Mesodermal cell (in vitro differentiated cells): ENCODE measurements around the gene CCDC27.
"Not testable (repeated sequence)": the region's sequence is repeated elsewhere in the genome, so short reads cannot be mapped to it uniquely, and the experiment has no call there.

Source experiments
- H3K27ac ChIP-seq: 2 replicates; pipeline ENCODE4 v1.7.0; 2013; ENCODE audit warnings: mild to moderate bottlenecking, low read depth, low read length, moderate library complexity; ENCODE audit not compliant: severe bottlenecking
- H3K36me3 ChIP-seq: 2 replicates; pipeline ENCODE4 v1.7.1; 2013; ENCODE audit warnings: mild to moderate bottlenecking, low read length, moderate library complexity; ENCODE audit not compliant: control insufficient read depth, insufficient read depth
- H3K4me1 ChIP-seq: one replicate; pipeline ENCODE4 v1.7.1; 2013; ENCODE audit warnings: mild to moderate bottlenecking, low read length; ENCODE audit not compliant: insufficient read depth, control insufficient read depth, poor library complexity, severe bottlenecking
- H3K4me3 ChIP-seq: 2 replicates; pipeline ENCODE4 v1.7.0; 2013; ENCODE audit warnings: low read length, control low read depth, mild to moderate bottlenecking; ENCODE audit not compliant: insufficient read depth, poor library complexity, severe bottlenecking; ENCODE audit errors: extremely low read depth
- H3K9me3 ChIP-seq: 2 replicates; pipeline ENCODE4 v1.7.1; 2013; ENCODE audit warnings: mild to moderate bottlenecking, low read length, moderate library complexity; ENCODE audit not compliant: control insufficient read depth
- WGBS, 2 experiments: methylation state at CpG; one replicate each; pipeline ENCODE4 v1.1.5; 2013; ENCODE audit warnings: missing lambda C conversion rate in 2 of 2; ENCODE audit not compliant: insufficient coverage in 2 of 2; 5-methylcytosine and 5-hydroxymethylcytosine counted together

Gene CCDC27

DNA sequence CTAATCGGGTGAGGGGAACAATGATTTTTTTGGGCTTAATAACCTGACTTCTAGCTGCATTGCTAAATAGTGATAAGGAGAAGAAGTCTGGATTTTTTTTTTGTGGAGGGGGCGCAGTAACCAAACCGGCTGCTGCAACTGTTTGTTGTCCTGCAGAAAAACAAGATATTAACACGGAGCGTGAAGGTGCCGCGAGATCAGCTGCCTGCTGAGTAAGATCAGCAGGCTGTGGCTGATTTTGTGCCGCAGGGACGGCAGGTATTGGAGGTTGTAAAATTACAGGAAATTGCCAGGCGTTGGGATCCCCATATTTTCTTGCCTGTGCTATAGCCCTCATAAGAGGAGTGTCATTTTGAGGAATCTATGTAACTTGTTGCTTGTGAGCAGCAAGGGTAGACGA, 52.8 kb downstream of the CCDC27 start:
- no peaks in the 10 kb centered on the region for H3K4me1 ChIP-seq
- H3K36me3 ChIP-seq, result no peaks in the 10 kb centered on the region
- no peak overlapping the region for H3K4me3 ChIP-seq
- no peak overlapping the region for H3K27ac ChIP-seq
- WGBS, 2 experiments, result 89 to 95% methylated on average over 11 of the region's 11 CpGs
- H3K9me3 ChIP-seq, result peaks cover 14% of the 10 kb centered on the region

DNA sequence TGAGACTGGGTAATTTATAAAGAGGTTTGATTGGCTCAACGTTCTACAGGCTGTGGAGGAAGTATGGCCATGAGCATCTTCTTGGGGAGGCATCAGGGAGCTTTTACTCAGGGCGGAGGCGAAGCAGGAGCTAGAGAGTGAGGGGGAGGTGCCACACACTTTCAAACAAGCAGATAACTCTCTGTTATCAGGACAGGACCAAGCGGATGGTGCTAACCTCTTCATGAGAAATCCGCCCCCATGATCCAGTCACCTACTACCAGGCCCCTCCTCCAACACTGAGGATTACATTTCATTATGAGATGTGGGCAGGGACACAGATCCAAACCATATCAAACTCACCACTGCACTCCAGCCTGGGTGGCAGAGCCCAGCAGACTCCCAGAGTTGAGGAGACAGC, 55.5 kb downstream of the CCDC27 start:
- 83% methylated on average over 3 of the region's 5 CpGs for WGBS, 2 experiments

DNA sequence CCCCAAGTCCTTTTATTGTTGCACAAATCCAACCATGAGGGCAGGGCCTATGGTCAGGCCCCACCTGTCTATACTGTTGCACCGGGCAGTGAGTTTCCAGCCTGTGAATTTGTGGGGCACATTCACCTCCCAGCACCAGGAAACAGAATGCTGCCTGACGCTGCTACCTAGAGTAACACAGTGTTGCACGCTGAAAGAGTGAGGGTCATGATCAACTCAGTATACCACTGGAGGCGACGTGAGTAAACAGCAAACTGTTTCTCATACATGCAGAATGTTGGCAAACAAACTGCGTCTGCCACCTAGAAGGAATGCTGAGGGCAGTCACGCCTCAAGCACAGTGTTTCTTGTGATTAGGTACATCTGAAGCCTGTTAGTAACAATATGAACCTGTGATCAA, 57.4 kb downstream of the CCDC27 start:
- Histone ChIP-seq H3K27ac (no peak overlapping the region), H3K4me3 (no peak overlapping the region), H3K4me1 (no peaks in the 10 kb centered on the region), H3K9me3 (peaks cover 14% of the 10 kb centered on the region), H3K36me3 (peaks cover 9% of the 10 kb centered on the region)
- 77 to 81% methylated on average over 6 to 7 of the region's 7 CpGs for WGBS, 2 experiments

More for the DNA sequence above, 55.5 kb downstream of the CCDC27 start:
- no peaks in the 10 kb centered on the region for H3K36me3 ChIP-seq
- H3K4me1 ChIP-seq, result no peaks in the 10 kb centered on the region
- H3K27ac ChIP-seq, result no peak overlapping the region
- H3K4me3 ChIP-seq, result no peak overlapping the region
- H3K9me3 ChIP-seq, result peaks cover 14% of the 10 kb centered on the region

DNA sequence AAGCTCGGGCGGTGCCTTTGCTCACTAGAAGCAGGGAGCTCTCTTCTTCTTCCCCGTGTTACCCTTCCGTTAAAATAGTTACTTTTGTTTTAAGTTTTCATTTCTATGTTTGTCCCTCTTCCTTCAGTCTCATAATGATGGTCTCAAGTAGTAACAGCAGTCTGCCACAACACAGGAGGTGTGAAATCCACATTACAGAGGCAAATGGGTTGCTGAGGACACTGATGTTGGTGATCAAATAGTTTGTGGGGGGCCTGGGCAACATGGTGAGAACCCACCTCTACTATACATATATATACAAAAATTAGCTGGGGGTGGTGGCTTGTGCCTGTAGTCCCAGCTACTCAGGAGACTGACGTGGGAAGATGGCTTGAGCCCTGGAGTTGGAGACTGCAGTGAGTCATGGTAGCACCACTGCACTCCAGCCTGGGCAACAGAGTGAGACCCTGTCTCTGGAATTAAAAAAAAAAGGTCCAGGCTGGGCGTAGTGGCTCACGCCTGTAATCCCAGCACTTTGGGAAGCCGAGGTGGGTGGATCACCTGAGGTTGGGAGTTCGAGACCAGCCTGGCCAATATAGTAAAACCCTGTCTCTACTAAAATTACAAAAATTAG, 58.0 kb downstream of the CCDC27 start:
- not testable (repeated sequence) for H3K4me1 ChIP-seq, H3K4me3 ChIP-seq, H3K27ac ChIP-seq
- 85 to 88% methylated on average over 5 to 7 of the region's 9 CpGs for WGBS, 2 experiments
- Histone ChIP-seq H3K36me3 (peaks cover 14% of the 10 kb centered on the region), H3K9me3 (peaks cover 14% of the 10 kb centered on the region)

DNA sequence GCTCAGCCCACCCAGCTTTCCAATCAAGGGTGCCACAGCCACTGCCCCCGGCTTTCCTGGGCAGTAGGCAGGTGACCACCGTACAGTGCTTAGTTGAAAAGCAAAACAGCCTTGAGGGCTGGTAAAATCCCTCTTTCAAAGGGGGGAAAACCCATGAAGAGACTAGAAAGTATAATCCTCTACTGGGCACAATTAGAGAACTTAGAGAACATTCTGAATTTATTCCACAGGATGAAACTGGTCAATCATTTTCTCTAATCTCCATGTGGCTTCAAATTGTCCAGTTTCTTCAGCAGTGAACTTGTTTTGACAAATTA, 59.3 kb downstream of the CCDC27 start:
- peaks cover 9% of the 10 kb centered on the region for H3K9me3 ChIP-seq
- no peaks in the 10 kb centered on the region for H3K4me1 ChIP-seq
- WGBS, 2 experiments, result 60 to 64% methylated on average over 1 to 2 of the region's 2 CpGs
- H3K36me3 ChIP-seq, result peaks cover 15% of the 10 kb centered on the region
- H3K4me3 ChIP-seq, result no peak overlapping the region
- no peak overlapping the region for H3K27ac ChIP-seq

DNA sequence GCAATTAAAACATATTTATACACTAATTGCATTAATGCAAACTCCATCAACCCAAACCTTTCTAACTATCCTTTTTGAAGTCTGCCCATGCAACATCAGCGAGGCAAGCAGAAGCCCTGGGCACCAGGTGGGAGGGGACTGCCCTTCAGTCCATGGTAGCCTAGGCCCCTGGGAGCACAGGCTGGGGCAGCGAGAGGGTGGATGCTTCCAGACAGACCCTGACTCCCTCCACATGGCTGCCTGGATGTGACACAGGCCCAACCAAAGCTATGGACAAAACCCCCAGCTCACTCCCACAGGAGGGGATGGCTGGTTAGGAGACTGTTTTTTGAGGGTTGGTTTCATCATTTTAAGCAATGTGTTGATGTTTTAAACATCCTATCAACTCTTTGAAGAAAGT, 61.8 kb downstream of the CCDC27 start:
- Histone ChIP-seq H3K27ac (no peak overlapping the region), H3K36me3 (peaks cover 18% of the 10 kb centered on the region), H3K9me3 (no peaks in the 10 kb centered on the region), H3K4me3 (no peak overlapping the region), H3K4me1 (no peaks in the 10 kb centered on the region)
- 86 to 100% methylated on average over 1 of the region's 2 CpGs for WGBS, 2 experiments

DNA sequence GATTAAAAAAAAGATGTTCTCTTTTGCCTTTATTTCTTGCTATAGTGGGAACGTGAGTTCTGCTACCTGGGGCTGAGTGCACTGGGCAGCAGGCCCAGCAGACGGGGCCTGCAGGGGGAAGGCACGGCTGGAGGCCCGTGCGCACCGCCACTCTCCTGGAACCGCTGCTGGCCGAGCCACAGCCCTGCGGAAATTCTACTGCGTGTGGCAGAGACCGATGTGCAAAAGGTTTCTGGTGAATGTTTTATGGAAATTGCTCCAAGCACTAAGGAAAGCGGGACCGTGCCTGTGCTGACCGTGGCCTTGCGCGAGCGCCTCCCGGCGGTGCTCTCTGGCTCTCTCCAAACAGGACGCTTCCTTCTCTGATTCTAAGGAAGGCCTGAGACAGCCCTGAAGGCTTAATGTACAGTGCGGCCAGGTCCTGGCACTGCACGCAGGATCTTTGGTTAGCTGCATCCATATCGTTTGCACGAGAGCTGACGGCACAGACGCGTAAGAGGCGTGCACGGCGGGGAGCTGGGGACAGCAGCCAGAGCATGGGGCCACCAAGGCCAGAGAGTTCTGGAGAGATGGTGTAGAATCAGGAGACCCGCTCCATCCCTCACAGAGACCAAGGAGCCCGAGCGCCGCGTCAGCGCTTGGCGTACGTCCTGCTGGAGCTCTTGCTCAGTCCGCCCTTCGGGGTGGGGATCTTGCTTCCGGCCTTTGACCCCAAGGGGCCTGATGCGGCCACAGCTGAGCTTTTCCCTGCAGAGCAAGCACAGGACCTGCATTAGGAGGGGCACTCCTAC, 62.7 kb downstream of the CCDC27 start:
- H3K9me3 ChIP-seq, result no peaks in the 10 kb centered on the region
- no peak overlapping the region for H3K27ac ChIP-seq
- H3K4me3 ChIP-seq, result no peak overlapping the region
- H3K4me1 ChIP-seq, result no peaks in the 10 kb centered on the region
- peaks cover 18% of the 10 kb centered on the region for H3K36me3 ChIP-seq
- 92 to 93% methylated on average over 38 to 42 of the region's 42 CpGs for WGBS, 2 experiments

DNA sequence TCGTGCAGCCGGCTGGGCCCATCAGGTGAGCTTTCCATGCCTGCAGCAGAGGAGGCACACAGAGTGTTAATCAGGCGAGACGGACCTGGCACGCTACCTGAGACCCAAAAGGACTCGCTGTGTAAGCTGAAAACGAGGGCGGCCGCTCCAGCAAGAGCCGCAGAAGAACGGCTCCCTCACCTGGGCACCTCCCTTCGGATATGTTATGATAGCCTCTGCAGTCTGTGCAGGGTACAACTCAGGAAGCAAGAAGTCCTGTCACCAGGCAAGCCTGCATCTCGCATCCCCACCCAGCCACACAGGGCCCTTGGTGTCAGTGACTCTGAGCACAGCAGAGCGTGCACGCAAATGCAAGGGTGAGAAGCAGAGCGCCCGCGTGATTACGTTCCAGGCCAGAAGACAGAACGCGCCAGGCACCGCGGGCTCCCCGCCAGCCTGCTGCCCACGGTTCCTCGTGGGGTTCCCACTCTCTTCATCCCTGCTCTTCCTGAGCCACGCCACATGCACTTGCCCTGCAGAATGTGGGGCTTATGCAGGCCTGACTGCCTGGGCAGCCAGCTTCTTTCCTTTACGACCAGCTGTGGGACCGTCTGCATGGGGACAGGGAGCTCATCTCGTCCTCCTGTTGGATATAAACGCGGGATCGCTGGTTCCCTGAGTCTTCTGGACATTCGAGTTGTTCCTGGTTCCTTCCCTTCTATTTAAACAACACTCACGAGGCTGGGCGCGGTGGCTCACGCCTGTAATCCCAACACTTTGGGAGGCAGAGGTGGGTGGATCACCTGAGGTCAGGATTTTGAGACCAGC, 64.3 kb downstream of the CCDC27 start:
- H3K27ac ChIP-seq, result no peak overlapping the region
- no peak overlapping the region for H3K4me3 ChIP-seq
- no peaks in the 10 kb centered on the region for H3K4me1 ChIP-seq
- WGBS, 2 experiments, result 92% methylated on average over 33 to 36 of the region's 38 CpGs
- peaks cover 25% of the 10 kb centered on the region for H3K36me3 ChIP-seq
- no peaks in the 10 kb centered on the region for H3K9me3 ChIP-seq

DNA sequence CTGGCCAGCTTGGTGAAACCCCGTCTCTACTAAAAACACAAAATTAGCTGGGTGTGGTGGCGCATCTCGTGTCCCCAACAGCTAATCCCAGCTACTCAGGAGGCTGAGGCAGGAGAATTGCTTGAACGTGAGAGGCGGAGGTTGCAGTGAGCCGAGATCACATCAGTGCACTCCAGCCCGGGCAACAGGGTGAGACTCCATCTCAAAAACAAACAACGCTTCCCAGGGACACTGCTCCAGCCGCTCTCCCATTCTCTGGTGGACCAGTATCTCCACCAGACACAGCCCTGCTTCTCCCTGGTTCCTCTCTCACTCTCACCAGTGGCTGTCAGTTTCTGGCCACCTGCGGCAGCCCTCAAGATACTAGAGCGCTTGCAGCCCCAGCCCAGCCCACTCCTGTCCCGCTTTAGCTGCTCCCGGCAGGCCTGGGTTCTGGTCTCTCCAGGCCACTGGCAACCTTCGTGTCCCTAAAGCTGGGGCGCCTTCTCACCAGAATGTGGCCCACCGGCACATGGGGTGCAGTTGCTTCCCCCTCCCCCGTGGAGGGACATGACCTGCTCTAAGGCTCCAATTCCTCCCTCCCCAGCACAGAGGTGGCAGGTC, 65.0 kb downstream of the CCDC27 start:
- no peaks in the 10 kb centered on the region for H3K9me3 ChIP-seq
- WGBS, 2 experiments, result 92 to 93% methylated on average over 15 to 17 of the region's 17 CpGs
- H3K4me3 ChIP-seq, result no peak overlapping the region
- H3K36me3 ChIP-seq, result peaks cover 31% of the 10 kb centered on the region
- no peaks in the 10 kb centered on the region for H3K4me1 ChIP-seq
- no peak overlapping the region for H3K27ac ChIP-seq

DNA sequence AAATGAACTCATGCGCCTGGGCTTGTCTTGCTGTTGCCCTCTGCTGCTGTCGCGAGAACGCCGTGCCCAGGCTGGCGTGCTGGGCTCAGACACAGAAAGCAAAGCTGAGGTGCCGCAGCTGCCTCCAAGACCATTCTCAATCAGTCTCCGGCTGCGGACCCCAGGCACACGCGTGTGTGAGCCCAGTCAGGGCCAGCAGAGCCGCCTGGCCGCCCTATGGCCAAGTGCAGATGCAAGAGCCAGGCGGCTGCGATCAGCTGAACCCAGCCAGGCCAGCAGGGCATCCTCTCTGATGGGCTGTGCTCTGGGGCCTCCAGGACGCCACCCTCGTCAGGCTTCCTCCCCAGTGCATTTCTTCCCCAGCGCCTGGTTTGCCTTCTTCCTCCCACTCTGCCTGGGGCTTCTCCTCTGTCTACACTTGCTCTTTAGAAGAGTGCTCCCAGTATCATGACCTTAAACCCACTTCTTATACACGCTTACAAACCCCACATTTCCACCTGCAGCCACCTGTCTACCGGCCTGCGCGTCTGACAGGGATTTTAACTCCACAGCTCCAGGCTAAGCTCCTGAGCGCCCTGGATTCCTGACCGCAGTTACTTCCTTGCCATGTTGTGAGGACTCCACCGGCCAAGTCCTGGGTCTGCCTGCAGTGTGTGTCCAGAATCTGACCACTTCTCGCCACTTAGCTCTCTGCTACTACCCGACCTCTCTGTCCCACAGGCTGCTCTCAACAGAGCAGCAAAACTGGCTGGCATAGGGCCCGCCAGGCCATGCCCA, 65.8 kb downstream of the CCDC27 start:
- H3K27ac ChIP-seq, result no peak overlapping the region
- no peaks in the 10 kb centered on the region for H3K4me1 ChIP-seq
- H3K9me3 ChIP-seq, result no peaks in the 10 kb centered on the region
- WGBS, 2 experiments, result 92 to 97% methylated on average over 27 to 28 of the region's 28 CpGs
- H3K4me3 ChIP-seq, result no peak overlapping the region
- peaks cover 36% of the 10 kb centered on the region for H3K36me3 ChIP-seq
